Vagina (tissue), 2 donors: Measurements from ENCODE around the gene TSC22D2.

ENCODE experiments used
- CTCF ChIP-seq, 3 experiments: fragments of 450-650 bp in 2 of 3; fragments of 200-600 bp in 1 of 3; sonication (generic) in 1 of 3; IDR thresholded peaks; one replicate each; pipeline ENCODE4 v1.5.1; 2017 to 2019; ENCODE audit warnings: antibody characterized with exemption in 3 of 3, mild to moderate bottlenecking in 2 of 3, moderate library complexity in 2 of 3
- POLR2A ChIP-seq, 2 donors: fragments of 450-650 bp; IDR thresholded peaks; one replicate each; pipeline ENCODE4 v1.6.1; 2017; ENCODE audit warnings: antibody characterized with exemption in 2 of 2, mild to moderate bottlenecking in 2 of 2, moderate library complexity in 2 of 2
- POLR2AphosphoS5 ChIP-seq, 2 donors: sonication (generic); formaldehyde crosslinking; IDR thresholded peaks; one replicate each; pipeline ENCODE4 v1.9.0; 2017; ENCODE audit warnings: antibody characterized with exemption in 2 of 2, mild to moderate bottlenecking in 2 of 2, low read depth in 1 of 2; ENCODE audit not compliant: insufficient read depth in 1 of 2

- TF ChIP-seq CTCF (IDR thresholded peaks at IDR 0.05) = no peak
- TF ChIP-seq POLR2A (IDR thresholded peaks at IDR 0.05) = no peak
- TF ChIP-seq POLR2AphosphoS5 (IDR thresholded peaks at IDR 0.05; ENCODE audit: insufficient read depth in 1 of 2, low read depth in 1 of 2) = no peak
Measured at GRCh38 chr3:150372722-150373121, 35.4 kb upstream of the TSC22D2 start.
